GM12891 (cell line): ENCODE measurements around the gene WEE2.
"Not testable (repeated sequence)": the region's sequence is repeated elsewhere in the genome, so short reads cannot be mapped to it uniquely, and the experiment has no call there.

ENCODE experiments used
- DNase-seq: peaks from one replicate; pipeline ENCODE4 v3.0.0; 2011; ENCODE audit warnings: low spot score; ENCODE audit not compliant: insufficient read length
- FAIRE-seq: peaks from 2 replicates; lab custom pipeline; 2011; peaks lifted over from hg19 to GRCh38; lab: Jason Lieb, UNC
- PAX5 ChIP-seq: IDR thresholded peaks from 2 replicates; pipeline ENCODE4 v1.6.1; 2011; ENCODE audit warnings: low read length, moderate library complexity, mild to moderate bottlenecking; ENCODE audit not compliant: insufficient read depth, severe bottlenecking
- POLR2A ChIP-seq: IDR thresholded peaks from 2 replicates; pipeline ENCODE4 v1.6.1; 2011; ENCODE audit warnings: low read depth, low read length, control low read depth
- POLR2AphosphoS5 ChIP-seq: IDR thresholded peaks from 2 replicates; pipeline ENCODE4 v1.6.1; 2011; ENCODE audit warnings: low read depth, low read length, control low read depth
- POU2F2 ChIP-seq: IDR thresholded peaks from 2 replicates; pipeline ENCODE4 v1.6.1; 2011; ENCODE audit warnings: low read depth, mild to moderate bottlenecking, control low read depth, low read length, moderate library complexity
- SPI1 ChIP-seq: IDR thresholded peaks from 2 replicates; pipeline ENCODE4 v1.6.1; 2011; ENCODE audit warnings: low read depth, low read length, control low read depth
- TAF1 ChIP-seq: IDR thresholded peaks from 2 replicates; pipeline ENCODE4 v1.6.1; 2011; ENCODE audit warnings: low read depth, low read length, control low read depth

The WEE2 gene

DNA sequence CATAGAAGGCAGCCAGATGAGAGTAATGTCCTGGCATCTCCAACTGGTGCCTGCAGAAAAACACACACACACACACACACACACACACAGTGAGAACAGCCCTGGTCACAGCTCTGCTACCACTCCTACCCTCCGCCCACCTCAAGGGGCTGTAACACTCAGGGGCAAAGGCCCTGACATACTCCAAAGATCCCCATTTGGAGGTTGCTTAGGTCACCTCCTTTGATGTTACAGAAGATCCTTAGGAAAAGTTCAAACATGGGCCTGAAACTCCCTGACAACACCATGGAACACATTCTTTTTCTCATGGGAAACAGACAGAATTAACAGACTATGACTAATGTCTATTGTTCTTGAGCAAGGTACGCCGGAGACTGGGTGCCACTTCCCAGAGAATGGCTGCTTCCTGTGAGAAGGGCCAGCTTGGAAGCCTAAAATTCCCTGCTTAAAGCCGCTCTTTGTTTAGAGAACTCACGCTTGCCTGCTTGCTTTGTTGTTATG, 33.9 kb upstream of the WEE2 start:
- FAIRE-seq, result no peak
- TF ChIP-seq POU2F2 (no peak), POLR2AphosphoS5 (no peak), POLR2A (no peak), PAX5 (no peak), TAF1 (no peak)
- DNase-seq, result no peak

DNA sequence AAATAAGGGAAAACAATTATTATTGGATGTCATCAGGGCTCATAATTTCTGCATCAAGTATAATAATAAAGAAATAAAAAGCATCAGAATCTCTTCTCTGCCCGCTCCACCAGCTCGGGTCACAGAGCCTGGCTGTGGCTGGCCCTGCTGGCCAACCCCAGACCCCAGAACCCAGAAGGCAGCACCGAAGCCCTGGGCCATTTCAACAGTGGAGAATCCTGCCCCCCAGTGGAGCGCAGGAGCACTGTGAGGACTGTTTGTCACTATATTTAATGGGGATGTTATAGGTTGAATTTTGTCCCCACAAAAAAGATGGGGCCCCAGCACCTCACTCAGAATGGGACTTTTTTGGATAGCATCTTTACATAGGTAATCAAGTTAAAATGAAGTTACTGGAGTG, 33.5 kb upstream of the WEE2 start:
- TF ChIP-seq PAX5 (no peak), TAF1 (no peak), POU2F2 (no peak), SPI1 (no peak), POLR2AphosphoS5 (no peak), POLR2A (no peak)
- DNase-seq (no peak), FAIRE-seq (no peak)

DNA sequence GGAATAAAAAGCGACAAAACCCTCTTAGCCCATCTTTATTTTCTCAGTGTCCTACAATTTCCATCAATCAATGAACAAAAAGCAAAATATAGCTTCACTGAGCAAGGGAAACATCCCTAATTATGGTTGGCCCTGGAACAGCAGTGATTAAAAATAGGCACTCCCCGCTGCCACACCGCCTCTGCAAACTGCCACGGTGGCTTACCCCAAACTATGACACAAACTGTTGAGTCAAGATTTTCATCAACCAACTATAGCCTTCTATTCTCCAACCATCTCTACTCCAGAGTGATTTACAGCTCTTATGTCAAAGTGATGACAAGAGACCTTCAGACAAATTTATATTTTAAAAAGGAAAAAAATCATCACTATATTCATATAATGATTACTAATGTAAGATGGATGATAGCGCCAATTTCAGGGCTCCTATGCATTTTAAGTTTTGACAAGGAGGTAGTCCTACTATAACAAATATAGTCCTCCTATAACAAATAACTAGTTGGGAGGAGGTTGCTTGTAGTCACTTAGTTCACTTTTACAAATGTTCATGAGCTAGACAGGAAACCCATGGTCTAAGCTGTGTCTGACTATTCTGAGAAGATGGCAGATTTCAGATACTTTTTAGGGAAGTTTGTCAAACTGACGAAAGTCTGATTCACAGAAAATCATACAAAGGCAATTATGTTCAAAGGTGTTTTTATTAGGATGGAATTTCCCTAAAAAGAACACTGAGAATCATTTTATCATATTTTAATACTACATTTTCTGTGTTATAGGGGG, 32.5 kb upstream of the WEE2 start:
- FAIRE-seq, result no peak
- TF ChIP-seq PAX5 (no peak), POU2F2 (no peak), POLR2AphosphoS5 (no peak), TAF1 (no peak), POLR2A (no peak), SPI1 (no peak)
- DNase-seq, result no peak

DNA sequence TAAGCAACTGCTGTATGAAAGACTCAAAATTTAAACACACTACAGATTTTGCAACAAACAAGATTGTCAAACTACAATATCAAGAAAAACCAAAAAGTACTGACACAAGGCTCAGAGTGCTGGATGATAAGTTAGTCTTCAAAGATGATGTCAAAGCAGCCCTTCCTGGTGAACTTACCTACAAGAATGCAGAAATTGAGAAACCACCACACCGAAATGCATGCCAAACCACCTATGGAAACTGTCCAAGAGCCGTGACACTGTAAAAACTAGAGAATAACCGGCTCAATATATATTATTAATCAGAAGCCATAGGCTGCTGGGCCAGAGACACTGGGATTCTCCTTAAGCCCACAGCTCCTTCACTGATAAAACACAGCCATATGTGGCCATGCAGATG, 31.5 kb upstream of the WEE2 start:
- DNase-seq (no peak), FAIRE-seq (no peak)
- TF ChIP-seq PAX5, result no peak
- no peak for TF ChIP-seq SPI1
- TF ChIP-seq TAF1, result no peak
- no peak for TF ChIP-seq POLR2AphosphoS5
- TF ChIP-seq POLR2A, result no peak
- no peak for TF ChIP-seq POU2F2

DNA sequence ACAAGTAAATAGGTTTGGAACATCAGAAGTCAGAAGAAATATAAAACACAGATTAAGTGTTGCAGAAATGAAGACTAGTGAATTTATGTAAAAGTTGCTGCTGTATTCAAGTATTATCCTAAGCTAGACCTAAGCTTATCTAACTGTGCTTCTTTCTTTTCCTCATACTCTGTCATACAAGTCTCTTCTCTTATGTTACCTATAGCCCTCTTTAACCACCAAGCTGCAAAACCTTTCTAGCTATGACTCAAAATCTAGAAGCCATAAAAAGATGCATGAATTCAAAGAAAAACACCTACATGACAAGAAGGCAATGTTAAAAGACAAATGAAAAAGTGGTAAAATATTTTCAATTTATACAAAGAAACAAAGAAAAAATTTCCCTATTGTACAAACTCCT, 29.1 kb upstream of the WEE2 start:
- TF ChIP-seq POU2F2 (no peak), POLR2A (no peak), TAF1 (no peak), POLR2AphosphoS5 (no peak), SPI1 (no peak), PAX5 (no peak)
- FAIRE-seq, result no peak

DNA sequence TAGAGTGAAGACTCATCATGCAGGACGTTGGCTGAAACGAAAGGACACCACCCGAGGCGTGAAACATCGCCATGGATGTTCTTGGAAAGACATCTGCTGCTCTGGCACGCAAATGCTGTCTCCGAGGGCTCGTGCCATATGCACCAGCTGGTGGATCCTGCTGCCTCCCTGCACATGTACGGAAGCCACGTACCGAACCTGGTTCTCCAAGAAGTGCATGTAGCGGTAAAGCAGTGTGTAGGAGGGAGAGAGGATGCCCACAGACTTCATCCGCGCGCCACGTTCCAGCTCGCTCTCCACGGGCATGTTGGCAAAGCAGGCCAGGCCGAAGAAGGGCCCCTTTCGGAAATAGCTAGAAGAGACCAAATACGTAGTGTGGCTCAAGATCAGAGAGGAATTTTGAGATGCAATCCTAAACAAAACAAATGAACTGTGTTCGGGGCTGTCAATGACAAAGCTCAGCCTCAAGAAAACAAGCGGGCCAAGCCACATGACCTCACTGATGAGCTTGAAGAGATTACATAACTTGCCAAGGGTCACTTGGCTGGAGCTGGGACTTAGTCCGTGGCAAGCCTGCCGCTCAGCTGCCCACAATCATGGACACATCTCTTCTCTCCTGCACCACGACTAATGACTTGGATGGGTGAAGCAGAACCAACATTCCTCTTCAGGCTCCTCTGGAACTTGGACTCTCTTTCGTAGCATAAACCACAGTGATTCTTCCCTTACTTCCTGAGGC, 22.7 kb upstream of the WEE2 start:
- TF ChIP-seq PAX5 (no peak), POLR2AphosphoS5 (no peak), SPI1 (no peak), POLR2A (no peak), TAF1 (no peak)
- no peak for FAIRE-seq
- no peak for DNase-seq

More for the DNA sequence above, 29.1 kb upstream of the WEE2 start:
- DNase-seq, result no peak

DNA sequence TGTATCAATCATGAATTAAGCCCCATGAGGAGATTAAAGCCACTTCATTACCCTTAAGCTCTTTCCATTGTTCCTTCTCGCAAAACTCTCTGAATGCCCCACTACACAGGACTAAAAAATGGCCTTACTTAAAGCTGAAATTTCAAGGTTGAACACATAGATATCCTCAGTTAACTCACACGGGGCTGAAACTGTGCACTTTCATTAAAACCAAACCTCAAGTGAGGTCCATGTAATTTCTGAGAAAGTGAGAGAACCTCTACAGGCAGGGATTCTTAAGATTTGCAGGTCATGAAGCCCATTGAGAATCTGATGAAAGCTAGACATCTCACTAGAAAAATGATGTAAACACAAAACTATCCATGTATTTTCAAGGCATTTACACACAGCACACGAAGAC, 22.1 kb upstream of the WEE2 start:
- TF ChIP-seq POLR2AphosphoS5 (no peak), PAX5 (no peak), TAF1 (no peak)
- FAIRE-seq, result no peak
- DNase-seq, result no peak

DNA sequence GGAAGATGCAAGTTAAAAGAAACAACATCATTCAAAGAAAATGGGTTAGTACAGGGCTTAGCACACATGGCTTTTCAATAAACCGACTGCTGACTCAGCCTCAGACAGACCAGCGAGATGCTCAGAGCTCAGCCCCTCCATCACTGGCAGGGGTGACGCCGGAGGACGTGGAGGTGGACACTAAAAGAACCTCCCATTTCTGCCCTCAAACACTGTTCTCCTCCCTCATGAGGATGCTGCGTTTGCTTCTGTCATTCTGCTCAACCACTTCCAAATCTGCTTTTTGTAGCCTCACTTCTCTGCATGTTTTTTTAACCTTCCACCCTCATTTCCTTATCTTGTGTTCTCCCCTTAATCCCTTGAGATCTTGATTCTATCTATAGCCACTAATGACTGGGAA, 21.5 kb upstream of the WEE2 start:
- FAIRE-seq (no peak), DNase-seq (no peak)
- TF ChIP-seq POU2F2 (no peak), TAF1 (no peak), POLR2A (no peak), SPI1 (no peak), PAX5 (no peak), POLR2AphosphoS5 (no peak)

DNA sequence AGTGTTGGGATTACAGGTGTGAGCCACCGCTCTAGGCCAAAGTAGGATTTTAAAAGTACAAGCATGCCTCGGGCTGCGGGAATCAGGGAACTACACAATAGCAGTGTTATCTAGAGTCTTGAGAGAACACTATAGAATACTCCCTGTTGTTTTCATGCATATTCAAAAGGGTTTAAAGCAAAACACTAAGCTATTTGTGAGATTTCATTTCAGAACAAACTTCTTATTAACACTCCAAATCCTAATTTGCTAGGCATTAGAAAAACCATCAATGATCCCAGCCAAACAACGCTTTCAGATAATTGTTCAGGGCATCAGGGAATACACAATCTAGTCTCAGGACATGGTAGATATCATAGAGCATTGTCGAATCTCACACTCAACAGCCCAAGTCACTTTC, 20.1 kb upstream of the WEE2 start:
- DNase-seq (no peak), FAIRE-seq (no peak)
- TF ChIP-seq TAF1, result no peak
- TF ChIP-seq PAX5, result no peak
- TF ChIP-seq POU2F2, result no peak
- no peak for TF ChIP-seq SPI1
- TF ChIP-seq POLR2A, result no peak
- TF ChIP-seq POLR2AphosphoS5, result no peak

DNA sequence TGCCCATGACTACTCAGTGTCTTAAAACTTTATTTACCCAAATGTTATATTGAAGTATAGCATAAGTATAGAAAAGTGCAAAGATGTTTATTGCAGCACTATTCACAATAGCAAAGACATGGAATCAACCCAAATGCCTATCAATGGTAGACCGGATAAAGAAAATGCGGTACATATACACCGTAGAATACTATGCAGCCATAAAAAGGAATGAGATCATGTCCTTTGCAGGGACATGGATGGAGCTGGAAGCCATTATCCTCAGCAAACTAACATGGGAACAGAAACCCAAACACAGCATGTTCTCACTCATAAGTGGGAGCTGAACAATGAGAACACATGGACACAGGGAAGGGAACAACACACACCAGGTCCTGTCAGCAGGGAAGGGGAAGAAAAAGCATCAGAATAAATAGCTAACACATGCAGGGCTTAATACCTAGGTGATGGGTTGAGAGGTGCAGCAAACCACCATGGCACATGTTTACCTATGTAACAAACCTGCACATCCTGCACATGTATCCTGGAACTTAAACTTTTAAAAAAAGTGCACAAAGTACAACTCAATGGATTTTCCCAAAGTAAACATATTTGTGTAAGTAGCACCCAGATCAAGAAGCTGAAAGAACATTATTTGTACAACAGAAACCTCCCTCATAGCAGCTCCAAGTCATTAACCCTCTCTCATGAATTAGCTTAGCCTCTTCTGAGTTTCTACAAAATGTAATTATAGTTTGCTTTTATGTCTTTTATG, 18.9 kb upstream of the WEE2 start:
- not testable (repeated sequence) for DNase-seq, FAIRE-seq
